Measurements from ENCODE around the gene PTPRS. TPM values are rescaled to one million over a fixed set of nuclear protein-coding genes. Genes with fewer than 3 reads are reported as not detected.

PTPRS gene
- total and polyA plus RNA-seq, 9 of the 15 experiments (the other 6 are each of a cell fraction or from before 2014, with no cell fraction given), result 1.1 to 49.4 (median 14.1) TPM

- Histone ChIP-seq H4K20me1 (replicated peaks; ENCODE audit: control insufficient read depth, insufficient read depth, low read length) (0 out of 2 replicates have a peak, but pooled peaks cover 7% of the 10 kb centered on the region), H3K36me3 (ENCODE audit: control insufficient read depth, insufficient read depth, low read length) (no peaks in the 10 kb centered on the region), H3K9me1 (ENCODE audit: control insufficient read depth, insufficient read depth, low read length) (no peaks in the 10 kb centered on the region), H3K4me2 (ENCODE audit: insufficient read depth, low read length) (no peak overlapping the region), H2AFZ (ENCODE audit: low read depth, low read length) (no peak overlapping the region), H3K4me3 (no peak overlapping the region), H3K27me3 (ENCODE audit: control insufficient read depth in 2 of 2, insufficient read depth in 2 of 2, low read length in 2 of 2) (peaks cover 2 to 18% of the 10 kb centered on the region in 2 experiments; a peak in 3 of 5 replicates), H3K9me3 (replicated peaks; ENCODE audit: control insufficient read depth, insufficient read depth, low read depth, low read length) (no peaks in the 10 kb centered on the region), H3K27ac (ENCODE audit: extremely low read depth, low read depth, low read length) (no peak overlapping the region), H3K4me1 (replicated peaks in 1 of 2; ENCODE audit: control insufficient read depth in 2 of 2, insufficient read depth in 2 of 2, low read length in 2 of 2) (peaks cover 0 to 15% of the 10 kb centered on the region in 2 experiments; a peak in 3 of 5 replicates), H3K9ac (ENCODE audit: insufficient read depth in 1 of 2, low read depth in 2 of 2, low read length in 2 of 2) (no peak overlapping the region), H3K79me2 (ENCODE audit: control insufficient read depth, insufficient read depth, low read length) (no peaks in the 10 kb centered on the region)
- POLR2A ChIA-PET, result no interaction called here
- ATAC-seq, result no peak
- no TSS peak for BruUV-seq (replicated peaks)
- no peak for DNase-seq (ENCODE audit: extremely low read depth in 1 of 4, low spot score in 3 of 4)
- FAIRE-seq, result no peak
- CTCF ChIA-PET (ENCODE audit: low intra/inter-chr PET ratio), result no interaction called here
- intact Hi-C loops (cut with micrococcal nuclease) (no loop called here), in situ Hi-C loops (cut with MboI) (no loop called here)
- WGBS (ENCODE audit: insufficient coverage, low coverage, missing lambda C conversion rate), result 26% methylated on average over 9 of the region's 10 CpGs
- TF ChIP-seq HDAC2 (IDR thresholded peaks at IDR 0.05), result peak; percentile 60; the same call in 1 of the 2 replicates
- peak; percentile 78 for TF ChIP-seq KDM1A (IDR thresholded peaks at IDR 0.05)
- TF ChIP-seq CBX1 (IDR thresholded peaks at IDR 0.05; ENCODE audit: low read depth), result peak; percentile 87; the same call in 1 of the 2 replicates
- TF ChIP-seq BCOR (IDR thresholded peaks at IDR 0.05), result peak; percentile 95
- TF ChIP-seq RBM17 (IDR thresholded peaks at IDR 0.05; ENCODE audit: borderline replicate concordance, low read depth, low read length), result no peak
- peak; percentile 20 for TF ChIP-seq PHF20 (IDR thresholded peaks at IDR 0.05; ENCODE audit: partially characterized antibody)
- peak; percentile 85 for TF ChIP-seq ADNP (tag; IDR thresholded peaks at IDR 0.05)
- no peak for TF ChIP-seq SLC30A9 (CRISPR knock-in tag; IDR thresholded peaks at IDR 0.05)
- TF ChIP-seq RCOR1 (IDR thresholded peaks at IDR 0.05; ENCODE audit: borderline replicate concordance in 1 of 2, low read depth in 2 of 2, low read length in 2 of 2), result peak in 1 of 2 experiments; percentile 50; a peak in 2 of 4 replicates
- peak; percentile 77; the same call in 1 of the 2 replicates for TF ChIP-seq SMARCA5 (IDR thresholded peaks at IDR 0.05)
- 0 out of 2 replicates have a peak, but pooled peaks have one; percentile 40 for TF ChIP-seq ZBTB33 (CRISPR knock-in tag; IDR thresholded peaks at IDR 0.05)
- TF ChIP-seq ZNF318 (IDR thresholded peaks at IDR 0.05; ENCODE audit: borderline replicate concordance in 1 of 2, low read depth in 1 of 2), result no peak
- TF ChIP-seq CHD4 (IDR thresholded peaks at IDR 0.05; ENCODE audit: insufficient read depth, insufficient replicate concordance, low read depth, low read length, poor library complexity, severe bottlenecking), result peak; percentile 76
Observed at GRCh38 chr19:5330307-5330720, 10.3 kb downstream of the PTPRS start.

Measured in K562 (cell line).